Endodermal cell (in vitro differentiated cells): ENCODE results near the gene TSEN15. TPM values are rescaled to one million over a fixed set of nuclear protein-coding genes. Genes with fewer than 3 reads are reported as not detected.

Source experiments
- DNase-seq: peaks from one replicate; pipeline ENCODE4 v3.0.0-alpha.2; 2017
- H3K27ac ChIP-seq: 2 replicates; pipeline ENCODE4 v1.5.1; 2013; ENCODE audit warnings: mild to moderate bottlenecking, low read depth, low read length, moderate library complexity
- H3K27me3 ChIP-seq: 2 replicates; pipeline ENCODE4 v1.6.1; 2013; ENCODE audit warnings: mild to moderate bottlenecking, low read length, moderate library complexity; ENCODE audit not compliant: insufficient read depth, control insufficient read depth, poor library complexity, severe bottlenecking
- H3K36me3 ChIP-seq: 2 replicates; pipeline ENCODE4 v1.7.0; 2013; ENCODE audit warnings: mild to moderate bottlenecking, low read length, moderate library complexity; ENCODE audit not compliant: control insufficient read depth, insufficient read depth
- H3K4me1 ChIP-seq: one replicate; pipeline ENCODE4 v1.7.0; 2013; ENCODE audit warnings: low read length; ENCODE audit not compliant: control insufficient read depth, insufficient read depth
- H3K4me3 ChIP-seq: 2 replicates; pipeline ENCODE4 v1.5.1; 2013; ENCODE audit warnings: mild to moderate bottlenecking, low read length, moderate library complexity
- H3K9ac ChIP-seq: 2 replicates; pipeline ENCODE4 v1.6.1; 2013; ENCODE audit warnings: mild to moderate bottlenecking, low read length, moderate library complexity; ENCODE audit not compliant: poor library complexity, severe bottlenecking; ENCODE audit errors: extremely low read depth
- H3K9me3 ChIP-seq: 2 replicates; pipeline ENCODE4 v1.6.1; 2013; ENCODE audit warnings: mild to moderate bottlenecking, low read length, moderate library complexity; ENCODE audit not compliant: control insufficient read depth
- H3K27ac Mint-ChIP-seq: 2 replicates; pipeline ENCODE4 v1.8.0; 2020; ENCODE audit warnings: mixed read lengths
- H3K27me3 Mint-ChIP-seq: 2 replicates; pipeline ENCODE4 v1.8.0; 2021; ENCODE audit warnings: mild to moderate bottlenecking, mixed read lengths; ENCODE audit not compliant: insufficient read depth
- H3K36me3 Mint-ChIP-seq: 2 replicates; pipeline ENCODE4 v1.8.0; 2020; ENCODE audit warnings: low read depth, mixed read lengths
- H3K4me1 Mint-ChIP-seq: 2 replicates; pipeline ENCODE4 v1.8.0; 2020; ENCODE audit warnings: mixed read lengths
- H3K4me3 Mint-ChIP-seq: 2 replicates; pipeline ENCODE4 v1.8.0; 2020; ENCODE audit warnings: mild to moderate bottlenecking, moderate library complexity, mixed read lengths
- H3K9me3 Mint-ChIP-seq: 2 replicates; pipeline ENCODE4 v1.8.0; 2020; ENCODE audit warnings: mild to moderate bottlenecking, mixed read lengths
- WGBS, 2 experiments: methylation state at CpG; one replicate each; pipeline versions ENCODE4 v1.1.5 to v1.1.7; 2013; ENCODE audit warnings: missing lambda C conversion rate in 2 of 2, mixed read lengths in 1 of 2; ENCODE audit not compliant: insufficient coverage in 1 of 2, insufficient read length in 1 of 2; 5-methylcytosine and 5-hydroxymethylcytosine counted together
- total RNA-seq, 2 donors: library from RNA; stranded (reverse); fragmentation: NEBNext Ultra II Directional in 1 of 2; extraction: Animal tissue kit (Norgen Biotek cat#: 25700) in 1 of 2; gene quantifications; 2 replicates in 1 of 2; 3 replicates in 1 of 2; pipeline ENCODE4 v1.2.1, GENCODE V29; 2021
- TF ChIP-seq, protein P1 (sequence below): fragments of 200-600 bp; sonication (generic); conservative IDR thresholded peaks from 2 replicates; pipeline ENCODE4 v1.5.0; 2021; ENCODE audit warnings: antibody characterized with exemption, mild to moderate bottlenecking

Gene TSEN15
- total RNA-seq, 2 donors from 2014 or later = 20.4 to 22.5 TPM

DNA sequence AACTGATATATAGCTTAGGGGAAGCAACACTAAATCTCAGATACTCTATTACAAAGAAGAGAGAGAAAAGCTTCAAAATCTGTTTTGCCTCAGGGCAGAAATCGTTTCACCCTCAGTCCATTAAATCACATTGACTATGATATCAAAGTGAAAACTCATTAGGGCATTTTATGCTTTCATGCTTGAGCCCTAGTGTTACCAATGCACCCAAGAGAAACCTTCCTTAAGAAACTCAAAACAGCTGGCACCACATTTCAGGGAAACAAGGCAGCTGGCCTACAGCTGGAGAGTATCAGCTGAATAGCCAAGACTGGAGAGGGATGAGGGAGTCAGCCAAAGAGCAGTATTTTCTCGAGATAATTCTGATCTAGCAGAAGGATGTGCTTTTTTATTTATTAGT, 28.9 kb upstream of the TSEN15 start:
- no peaks in the 10 kb centered on the region for H3K36me3 ChIP-seq
- Mint-ChIP-seq H3K27ac (no peak overlapping the region), H3K9me3 (no peaks in the 10 kb centered on the region), H3K4me3 (no peak overlapping the region), H3K36me3 (no peaks in the 10 kb centered on the region), H3K27me3 (peaks cover 15% of the 10 kb centered on the region), H3K4me1 (peaks cover 35% of the 10 kb centered on the region)
- H3K9me3 ChIP-seq = no peaks in the 10 kb centered on the region
- H3K27me3 ChIP-seq = peaks cover 10% of the 10 kb centered on the region
- TF ChIP-seq, protein P1, sequence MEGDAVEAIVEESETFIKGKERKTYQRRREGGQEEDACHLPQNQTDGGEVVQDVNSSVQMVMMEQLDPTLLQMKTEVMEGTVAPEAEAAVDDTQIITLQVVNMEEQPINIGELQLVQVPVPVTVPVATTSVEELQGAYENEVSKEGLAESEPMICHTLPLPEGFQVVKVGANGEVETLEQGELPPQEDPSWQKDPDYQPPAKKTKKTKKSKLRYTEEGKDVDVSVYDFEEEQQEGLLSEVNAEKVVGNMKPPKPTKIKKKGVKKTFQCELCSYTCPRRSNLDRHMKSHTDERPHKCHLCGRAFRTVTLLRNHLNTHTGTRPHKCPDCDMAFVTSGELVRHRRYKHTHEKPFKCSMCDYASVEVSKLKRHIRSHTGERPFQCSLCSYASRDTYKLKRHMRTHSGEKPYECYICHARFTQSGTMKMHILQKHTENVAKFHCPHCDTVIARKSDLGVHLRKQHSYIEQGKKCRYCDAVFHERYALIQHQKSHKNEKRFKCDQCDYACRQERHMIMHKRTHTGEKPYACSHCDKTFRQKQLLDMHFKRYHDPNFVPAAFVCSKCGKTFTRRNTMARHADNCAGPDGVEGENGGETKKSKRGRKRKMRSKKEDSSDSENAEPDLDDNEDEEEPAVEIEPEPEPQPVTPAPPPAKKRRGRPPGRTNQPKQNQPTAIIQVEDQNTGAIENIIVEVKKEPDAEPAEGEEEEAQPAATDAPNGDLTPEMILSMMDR = no peak
- no peak overlapping the region for H3K4me3 ChIP-seq
- peaks cover 10% of the 10 kb centered on the region for H3K4me1 ChIP-seq
- 40 to 65% methylated on average over 2 of the region's 2 CpGs for WGBS, 2 experiments
- DNase-seq = no peak
- peak overlapping the region; percentile 14 for H3K27ac ChIP-seq
- no peak overlapping the region for H3K9ac ChIP-seq

DNA sequence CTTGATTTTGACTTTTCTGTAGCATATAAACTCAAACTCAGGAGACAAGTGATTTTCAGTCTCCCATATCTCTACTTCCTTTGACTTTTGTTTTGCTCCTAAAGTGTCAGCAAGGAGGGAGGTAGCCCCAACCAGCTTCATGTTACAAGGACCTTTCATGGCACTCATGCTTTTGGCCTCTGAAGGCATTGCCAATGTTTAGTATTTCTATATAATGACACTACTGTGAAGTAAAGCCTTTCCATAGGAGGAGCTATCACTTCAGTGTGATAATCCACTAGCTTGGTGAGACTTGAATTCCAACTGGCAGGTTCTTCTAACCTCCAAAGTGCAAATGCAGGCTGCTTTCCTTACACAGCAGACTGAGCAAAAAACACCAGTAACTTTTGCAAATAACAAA, 28.4 kb upstream of the TSEN15 start:
- H3K36me3 Mint-ChIP-seq = no peaks in the 10 kb centered on the region
- Histone ChIP-seq H3K4me3 (no peak overlapping the region), H3K27me3 (peaks cover 10% of the 10 kb centered on the region)

DNA sequence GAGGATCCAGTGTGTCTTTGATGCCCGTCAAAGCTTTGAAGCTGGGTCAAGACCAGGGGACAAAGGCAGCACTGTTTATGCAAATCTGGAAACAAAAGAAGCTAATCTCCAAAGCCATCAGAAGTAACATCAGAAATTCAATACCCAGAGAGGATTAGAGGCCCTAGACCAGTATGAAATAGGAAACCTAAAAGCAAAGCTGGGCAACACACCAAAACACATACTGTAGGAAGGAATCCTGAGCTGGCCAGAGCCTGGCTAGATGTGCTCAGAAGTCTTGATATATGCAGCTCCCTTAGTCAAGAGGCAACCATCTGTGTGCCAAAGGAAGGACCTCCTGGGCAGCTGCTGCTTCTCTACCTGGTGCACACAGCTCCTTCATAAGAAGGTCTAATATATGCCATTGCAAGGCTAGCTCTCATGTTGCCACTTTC, 26.3 kb upstream of the TSEN15 start:
- peaks cover 6% of the 10 kb centered on the region for H3K27me3 ChIP-seq
- no peak overlapping the region for H3K4me3 ChIP-seq
- Mint-ChIP-seq H3K27me3 (peaks cover 15% of the 10 kb centered on the region), H3K9me3 (no peaks in the 10 kb centered on the region), H3K36me3 (no peaks in the 10 kb centered on the region), H3K4me3 (no peak overlapping the region), H3K27ac (no peak overlapping the region), H3K4me1 (peaks cover 33% of the 10 kb centered on the region)
- WGBS, 2 experiments = 25 to 56% methylated on average over 1 of the region's 1 CpG
- TF ChIP-seq, protein P1 = no peak
- peak; percentile 59 for DNase-seq
- H3K9ac ChIP-seq = no peak overlapping the region
- peaks cover 10% of the 10 kb centered on the region for H3K4me1 ChIP-seq
- H3K36me3 ChIP-seq = no peaks in the 10 kb centered on the region
- H3K9me3 ChIP-seq = no peaks in the 10 kb centered on the region
- no peak overlapping the region for H3K27ac ChIP-seq

More for the DNA sequence above, 28.4 kb upstream of the TSEN15 start:
- Histone ChIP-seq H3K4me1 (peaks cover 10% of the 10 kb centered on the region), H3K9me3 (no peaks in the 10 kb centered on the region), H3K36me3 (no peaks in the 10 kb centered on the region), H3K27ac (peak overlapping the region; percentile 14), H3K9ac (no peak overlapping the region)
- Mint-ChIP-seq H3K9me3 (no peaks in the 10 kb centered on the region), H3K27me3 (peaks cover 15% of the 10 kb centered on the region), H3K4me3 (no peak overlapping the region), H3K27ac (no peak overlapping the region), H3K4me1 (peaks cover 35% of the 10 kb centered on the region)
- TF ChIP-seq, protein P1 = no peak
- no peak for DNase-seq
